T-helper 1 cell treated with Interleukin-12 subunit alpha and Interleukin-12 subunit beta and Interleukin-4 antibody, amounts not matched to agents 30 ng/mL and 1 ng/mL, for 36 hours (primary cell): ENCODE results near the gene BCKDHB. TPM values are rescaled to one million over a fixed set of nuclear protein-coding genes. Genes with fewer than 3 reads are reported as not detected.

ENCODE experiments used
- intact Hi-C: fragments of 100-400 bp; cut with micrococcal nuclease; formaldehyde crosslinking; loops from one replicate; pipeline ENCODE4 v1.15.1; 2024
- total RNA-seq: library from RNA; stranded (reverse); gene quantifications from 2 replicates; pipeline ENCODE4 v1.2.3, GENCODE V29; 2022

BCKDHB gene
- total RNA-seq, 1 donor from 2014 or later: 14.3 TPM

- intact Hi-C loops: no loop called here
Observed at GRCh38 chr6:80328652-80329051, 222.2 kb downstream of the BCKDHB start.

DNA sequence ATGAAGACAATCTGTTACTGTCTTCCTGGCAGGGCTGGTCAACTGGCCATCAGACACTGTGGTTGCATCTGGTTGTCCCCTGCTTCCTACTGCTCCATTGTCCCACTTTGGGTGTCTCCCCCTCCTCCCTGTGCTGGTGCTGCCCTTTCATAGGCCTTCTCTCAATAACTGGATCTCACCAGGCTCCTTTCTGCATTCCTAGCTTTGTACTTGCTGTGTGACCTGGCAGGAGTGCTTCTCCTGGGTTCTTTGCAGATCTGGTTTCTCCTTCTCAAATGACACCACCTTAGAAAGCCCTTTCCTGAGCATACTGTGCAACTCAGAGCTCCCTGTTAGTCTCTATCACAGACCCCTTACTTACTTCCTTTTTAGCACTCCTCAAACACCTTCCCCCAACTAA, 223.0 kb downstream of the BCKDHB start:
- intact Hi-C loops: no loop called here

- intact Hi-C loops: loop anchor here (10.0 kb wide), 2 partner anchors 214 to 386 kb away; partner anchors contain the start of gene ELOVL4
Observed at GRCh38 chr6:80330961-80331360, 224.5 kb downstream of the BCKDHB start.

- intact Hi-C loops: loop anchor here (10.0 kb wide), 2 partner anchors 213 to 387 kb away; partner anchors contain the start of gene ELOVL4
Observed at GRCh38 chr6:80331522-80331921, 225.1 kb downstream of the BCKDHB start.

- intact Hi-C loops: loop anchor here (10.0 kb wide), 2 partner anchors 213 to 387 kb away; partner anchors contain the start of gene ELOVL4
Observed at GRCh38 chr6:80331974-80332373, 225.5 kb downstream of the BCKDHB start.

DNA sequence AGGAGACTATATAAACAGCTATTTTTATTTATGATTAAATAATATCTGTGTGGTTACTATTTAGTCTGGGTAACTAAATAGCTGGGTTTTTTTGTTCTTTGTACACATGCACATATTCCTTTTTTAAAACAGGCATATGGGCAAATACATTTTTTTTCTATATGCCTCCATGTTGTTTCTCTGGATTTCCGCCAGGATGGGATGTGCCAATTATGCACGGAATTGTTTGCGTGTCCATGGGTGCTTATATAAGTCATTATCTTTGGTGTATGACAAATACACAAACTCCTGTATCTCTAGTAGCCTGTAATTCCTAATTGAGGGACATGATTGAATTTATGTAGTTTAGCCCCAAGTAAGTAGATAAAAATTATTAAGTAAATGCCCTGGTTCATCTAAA, 226.9 kb downstream of the BCKDHB start:
- intact Hi-C loops: loop anchor here (10.0 kb wide), 2 partner anchors 211 to 389 kb away; partner anchors contain the start of gene ELOVL4

- intact Hi-C loops: loop anchor here (5.0 to 10.0 kb wide), 3 partner anchors 203 to 390 kb away; partner anchors contain the start of gene ELOVL4
Observed at GRCh38 chr6:80335121-80335531, 228.7 kb downstream of the BCKDHB start.

GRCh38 chr6:80336911-80337310, 230.4 kb downstream of the BCKDHB start:
- intact Hi-C loops: loop anchor here (5.0 to 10.0 kb wide), 3 partner anchors 205 to 392 kb away; partner anchors contain the start of gene ELOVL4

DNA sequence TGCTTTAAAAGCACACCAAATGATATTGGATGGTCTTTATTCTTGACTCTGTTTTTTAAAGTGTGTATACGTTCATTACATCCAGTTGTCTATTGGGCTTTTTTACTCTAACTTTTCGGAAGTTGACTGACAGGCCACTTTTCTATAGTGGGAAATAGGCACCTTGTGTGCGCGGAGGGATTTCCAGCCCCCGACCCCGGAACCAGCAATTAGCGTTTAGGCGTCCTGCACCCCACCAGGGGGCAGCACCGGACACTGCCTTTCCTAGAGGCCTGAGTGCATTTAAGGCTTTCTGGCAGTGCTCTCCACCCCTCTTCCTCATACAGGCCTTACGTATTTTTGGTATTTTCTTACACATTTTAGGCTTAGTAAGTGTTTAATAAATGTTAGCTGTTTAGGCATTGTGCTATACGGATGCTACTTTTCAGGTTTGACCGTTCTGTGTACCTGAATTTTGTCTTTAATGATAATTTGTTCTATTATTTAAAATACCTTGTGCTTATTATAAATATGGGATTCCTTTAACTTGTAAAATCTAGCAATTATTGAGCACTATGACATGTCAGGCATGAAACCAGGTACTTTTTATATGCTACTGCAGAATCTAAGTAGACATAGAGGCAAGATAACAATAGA, 231.8 kb downstream of the BCKDHB start:
- intact Hi-C loops: loop anchor here (5.0 to 10.0 kb wide), 3 partner anchors 206 to 394 kb away; partner anchors contain the start of gene ELOVL4

GRCh38 chr6:80339421-80339820, 232.9 kb downstream of the BCKDHB start:
- intact Hi-C loops: loop anchor here (5.0 to 10.0 kb wide), 3 partner anchors 205 to 395 kb away; partner anchors contain the start of gene ELOVL4

- intact Hi-C loops: no loop called here
Observed at GRCh38 chr6:80340280-80340679, 233.8 kb downstream of the BCKDHB start.

- intact Hi-C loops: no loop called here
Observed at GRCh38 chr6:80340686-80341085, 234.2 kb downstream of the BCKDHB start.

GRCh38 chr6:80341330-80341729, 234.9 kb downstream of the BCKDHB start:
- intact Hi-C loops: no loop called here

- intact Hi-C loops: no loop called here
Observed at GRCh38 chr6:80343511-80343910, 237.0 kb downstream of the BCKDHB start.

DNA sequence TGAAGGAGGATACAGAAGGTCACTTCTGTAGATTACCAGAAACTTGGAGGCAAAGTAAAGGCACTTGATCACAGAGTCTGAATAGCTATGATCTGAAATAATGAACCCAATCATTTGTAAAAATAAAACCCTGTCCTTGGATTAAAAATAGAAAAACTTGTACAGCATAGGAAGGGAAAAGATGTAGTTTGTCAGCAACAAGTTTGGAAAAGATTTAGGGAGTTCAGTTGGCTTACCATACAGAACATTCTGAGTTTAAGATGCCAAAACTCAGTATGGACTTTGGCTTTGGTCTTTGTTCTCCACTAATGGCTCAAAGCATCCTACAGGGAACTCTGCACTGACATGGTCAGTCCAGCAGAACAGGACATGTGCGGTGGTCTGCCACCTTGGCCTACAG, 240.6 kb downstream of the BCKDHB start:
- intact Hi-C loops: no loop called here

GRCh38 chr6:80348263-80348662, 241.8 kb downstream of the BCKDHB start:
- intact Hi-C loops: no loop called here

- intact Hi-C loops: no loop called here
Observed at GRCh38 chr6:80356000-80356399, 249.5 kb downstream of the BCKDHB start.

DNA sequence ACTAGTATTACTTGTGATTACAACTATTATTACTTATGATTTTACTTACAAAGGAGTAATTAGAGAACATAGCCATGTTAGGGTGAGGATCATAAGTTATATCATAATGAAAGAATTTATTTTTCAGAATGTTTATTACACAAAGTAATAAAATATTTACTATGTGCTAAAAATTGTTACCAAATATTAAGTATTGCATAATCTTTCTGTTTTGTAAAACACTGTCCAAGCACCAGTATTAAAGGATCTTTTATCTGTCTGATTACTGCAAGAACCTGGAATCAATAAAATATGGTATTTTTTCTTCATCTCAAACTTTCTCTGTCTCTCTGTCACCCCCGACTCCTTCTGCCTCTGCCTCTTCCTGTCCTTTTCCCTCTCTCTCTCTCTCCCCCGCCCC, 250.1 kb downstream of the BCKDHB start:
- intact Hi-C loops: no loop called here

- intact Hi-C loops: no loop called here
Observed at GRCh38 chr6:80357081-80357480, 250.6 kb downstream of the BCKDHB start.

GRCh38 chr6:80357674-80358073, 251.2 kb downstream of the BCKDHB start:
- intact Hi-C loops: no loop called here

GRCh38 chr6:80363501-80364122, 257.1 kb downstream of the BCKDHB start:
- intact Hi-C loops: no loop called here

DNA sequence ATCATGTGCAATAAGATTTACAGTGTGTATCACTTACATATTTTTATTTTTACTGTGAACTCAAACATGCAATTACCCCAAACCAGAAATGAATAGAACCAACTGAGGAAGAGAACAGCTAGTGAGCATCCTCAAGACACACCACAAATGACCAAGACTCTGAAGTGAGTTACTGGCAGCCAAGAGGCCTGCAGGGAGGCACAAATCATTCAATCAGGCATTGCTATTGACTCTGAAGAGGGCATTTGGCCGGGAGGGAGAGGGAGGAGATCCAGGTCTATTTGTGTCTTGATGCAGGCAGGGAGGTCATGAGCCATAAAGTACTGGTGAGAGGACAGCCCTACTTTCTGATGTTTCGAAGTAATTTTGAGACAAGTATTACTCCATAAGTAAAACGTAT, 257.7 kb downstream of the BCKDHB start:
- intact Hi-C loops: no loop called here
